Mucosa of rectum (tissue), 2 donors: Measurements from ENCODE around the gene LGI1.

Source experiments
- H3K27ac ChIP-seq, 2 donors: one replicate each; pipeline ENCODE4 v1.7.0; 2013; ENCODE audit warnings: inconsistent platforms in 2 of 2, low read depth in 2 of 2, low read length in 2 of 2
- H3K27me3 ChIP-seq, 2 donors: one replicate each; pipeline ENCODE4 v1.7.0; 2013; ENCODE audit warnings: low read length in 2 of 2; ENCODE audit not compliant: control insufficient read depth in 2 of 2, insufficient read depth in 2 of 2
- H3K36me3 ChIP-seq, 2 donors: one replicate each; pipeline ENCODE4 v1.7.0; 2013; ENCODE audit warnings: low read length in 2 of 2; ENCODE audit not compliant: control insufficient read depth in 2 of 2, insufficient read depth in 2 of 2
- H3K4me1 ChIP-seq, 2 donors: one replicate each; pipeline ENCODE4 v1.7.0; 2013; ENCODE audit warnings: low read length in 2 of 2, mild to moderate bottlenecking in 1 of 2; ENCODE audit not compliant: control insufficient read depth in 2 of 2, insufficient read depth in 2 of 2
- H3K4me3 ChIP-seq, 2 donors: one replicate each; pipeline ENCODE4 v1.7.0; 2013; ENCODE audit warnings: low read length in 2 of 2
- H3K9ac ChIP-seq, 2 donors: one replicate each; pipeline ENCODE4 v1.7.0; 2013; ENCODE audit warnings: low read length in 2 of 2, low read depth in 1 of 2, mild to moderate bottlenecking in 1 of 2
- H3K9me3 ChIP-seq, 2 donors: one replicate each; pipeline ENCODE4 v1.7.0; 2013; ENCODE audit warnings: low read length in 2 of 2; ENCODE audit not compliant: control insufficient read depth in 2 of 2
- donor health status: healthy.
- donor health status: Normal muscosa, but diverticular disease.

The LGI1 gene

GRCh38 chr10:93754761-93755160, 3.0 kb upstream of the LGI1 start:
- H3K27me3 ChIP-seq: peaks cover 0 to 3% of the 10 kb centered on the region in 2 donors
- peaks cover 6% of the 10 kb centered on the region in 2 donors for H3K4me1 ChIP-seq
- H3K9ac ChIP-seq: no peak overlapping the region
- peak overlapping the region in 1 of 2 donors; percentile 4 for H3K27ac ChIP-seq
- no peak overlapping the region for H3K4me3 ChIP-seq
- no peaks in the 10 kb centered on the region for H3K9me3 ChIP-seq
- no peaks in the 10 kb centered on the region for H3K36me3 ChIP-seq

GRCh38 chr10:93755443-93756116, 2.2 kb upstream of the LGI1 start:
- no peak overlapping the region for H3K4me3 ChIP-seq
- H3K27ac ChIP-seq: peak overlapping the region; percentile 27 to 30
- H3K9me3 ChIP-seq: no peaks in the 10 kb centered on the region
- no peak overlapping the region for H3K9ac ChIP-seq
- H3K27me3 ChIP-seq: peaks cover 0 to 3% of the 10 kb centered on the region in 2 donors
- H3K4me1 ChIP-seq: peaks cover 6% of the 10 kb centered on the region in 2 donors
- no peaks in the 10 kb centered on the region for H3K36me3 ChIP-seq

GRCh38 chr10:93756118-93756517, 1.6 kb upstream of the LGI1 start:
- H3K4me1 ChIP-seq: peaks cover 6% of the 10 kb centered on the region in 2 donors

GRCh38 chr10:93757136-93757535, 600 bp upstream of the LGI1 start:
- Histone ChIP-seq H3K9ac (no peak overlapping the region), H3K4me1 (peaks cover under 1 to 2% of the 10 kb centered on the region in 2 donors), H3K27me3 (peaks cover 0 to 3% of the 10 kb centered on the region in 2 donors), H3K27ac (no peak overlapping the region), H3K36me3 (no peaks in the 10 kb centered on the region), H3K9me3 (no peaks in the 10 kb centered on the region), H3K4me3 (no peak overlapping the region)

More at GRCh38 chr10:93756118-93756517, 1.6 kb upstream of the LGI1 start:
- Histone ChIP-seq H3K27me3 (peaks cover 0 to 3% of the 10 kb centered on the region in 2 donors), H3K36me3 (no peaks in the 10 kb centered on the region), H3K9me3 (no peaks in the 10 kb centered on the region), H3K27ac (no peak overlapping the region), H3K4me3 (no peak overlapping the region), H3K9ac (no peak overlapping the region)

GRCh38 chr10:93758508-93758885, 761 bp downstream of the LGI1 start:
- no peak overlapping the region for H3K27ac ChIP-seq
- H3K4me3 ChIP-seq: no peak overlapping the region

GRCh38 chr10:93758891-93759410, 1.2 kb downstream of the LGI1 start:
- Histone ChIP-seq H3K9me3 (no peaks in the 10 kb centered on the region), H3K27me3 (peaks cover 0 to 3% of the 10 kb centered on the region in 2 donors), H3K4me3 (no peak overlapping the region), H3K36me3 (no peaks in the 10 kb centered on the region), H3K4me1 (peaks cover 0 to 2% of the 10 kb centered on the region in 2 donors), H3K27ac (no peak overlapping the region), H3K9ac (no peak overlapping the region)

More at GRCh38 chr10:93758508-93758885, 761 bp downstream of the LGI1 start:
- H3K9ac ChIP-seq: no peak overlapping the region
- H3K9me3 ChIP-seq: no peaks in the 10 kb centered on the region
- H3K27me3 ChIP-seq: peaks cover 0 to 3% of the 10 kb centered on the region in 2 donors
- H3K4me1 ChIP-seq: peaks cover 0 to 2% of the 10 kb centered on the region in 2 donors
- no peaks in the 10 kb centered on the region for H3K36me3 ChIP-seq

- no peaks in the 10 kb centered on the region for H3K36me3 ChIP-seq
- peaks cover 0 to 3% of the 10 kb centered on the region in 2 donors for H3K27me3 ChIP-seq
- H3K9ac ChIP-seq: no peak overlapping the region
- no peaks in the 10 kb centered on the region for H3K9me3 ChIP-seq
- no peak overlapping the region for H3K4me3 ChIP-seq
- peaks cover 0 to under 1% of the 10 kb centered on the region in 2 donors for H3K4me1 ChIP-seq
- no peak overlapping the region for H3K27ac ChIP-seq
Observed at GRCh38 chr10:93760490-93760889, 2.8 kb downstream of the LGI1 start.

GRCh38 chr10:93762979-93763391, 5.2 kb downstream of the LGI1 start:
- peak overlapping the region in 1 of 2 donors; percentile 6 for H3K4me3 ChIP-seq
- H3K9ac ChIP-seq: no peak overlapping the region
- no peak overlapping the region for H3K27ac ChIP-seq
- no peaks in the 10 kb centered on the region for H3K36me3 ChIP-seq
- H3K4me1 ChIP-seq: no peaks in the 10 kb centered on the region
- no peaks in the 10 kb centered on the region for H3K27me3 ChIP-seq
- H3K9me3 ChIP-seq: no peaks in the 10 kb centered on the region

- Histone ChIP-seq H3K4me3 (no peak overlapping the region), H3K9me3 (no peaks in the 10 kb centered on the region), H3K27me3 (no peaks in the 10 kb centered on the region), H3K4me1 (no peaks in the 10 kb centered on the region), H3K9ac (no peak overlapping the region), H3K27ac (no peak overlapping the region), H3K36me3 (no peaks in the 10 kb centered on the region)
Observed at GRCh38 chr10:93766918-93767317, 9.2 kb downstream of the LGI1 start.

- H3K36me3 ChIP-seq: no peaks in the 10 kb centered on the region
- H3K4me3 ChIP-seq: no peak overlapping the region
- no peak overlapping the region for H3K9ac ChIP-seq
- H3K4me1 ChIP-seq: no peaks in the 10 kb centered on the region
- no peaks in the 10 kb centered on the region for H3K27me3 ChIP-seq
- H3K27ac ChIP-seq: no peak overlapping the region
- H3K9me3 ChIP-seq: no peaks in the 10 kb centered on the region
Observed at GRCh38 chr10:93767724-93768399, 10.1 kb downstream of the LGI1 start.
